H54 (cell line): ENCODE measurements around the gene ATF6.
A peak's percentile ranks its signal among the peaks of the same experiment; 100 is the strongest.
"Not testable (repeated sequence)": the region's sequence is repeated elsewhere in the genome, so short reads cannot be mapped to it uniquely, and the experiment has no call there.

Source experiments
- DNase-seq: peaks from one replicate; pipeline ENCODE4 v3.0.0; 2011; ENCODE audit warnings: low spot score, mixed read lengths; ENCODE audit not compliant: insufficient read length
- FAIRE-seq: peaks from 3 replicates; lab custom pipeline; 2011; peaks lifted over from hg19 to GRCh38; lab: Jason Lieb, UNC
- POLR2A ChIP-seq: IDR thresholded peaks from 2 replicates; pipeline ENCODE4 v1.6.1; 2011; ENCODE audit warnings: low read depth, mild to moderate bottlenecking, low read length

Gene ATF6

DNA sequence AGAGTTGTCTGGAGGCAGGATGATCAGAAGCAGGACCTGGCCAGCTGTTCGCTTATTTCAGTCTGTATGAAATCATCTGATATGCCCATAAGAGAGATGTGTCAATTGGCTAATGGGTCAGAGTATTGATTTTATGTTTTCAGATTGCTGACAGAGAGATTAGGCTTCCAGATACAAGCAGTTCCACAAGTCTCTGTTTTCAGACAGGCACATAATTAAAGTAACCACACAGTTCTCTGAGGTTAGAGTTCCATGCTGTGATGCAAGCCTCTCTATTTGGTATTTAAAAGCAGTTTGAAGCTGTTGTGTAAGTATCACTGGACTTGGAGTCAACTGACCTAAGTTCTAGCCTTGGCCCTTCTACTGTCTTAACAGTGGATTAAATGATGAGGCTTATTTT, 50.1 kb downstream of the ATF6 start:
- no peak for TF ChIP-seq POLR2A
- FAIRE-seq, result peak; percentile 15

GRCh38 chr1:161817176-161817730, 51.1 kb downstream of the ATF6 start:
- TF ChIP-seq POLR2A, result no peak
- DNase-seq (no peak), FAIRE-seq (no peak)

More for the DNA sequence above, 50.1 kb downstream of the ATF6 start:
- DNase-seq, result no peak

DNA sequence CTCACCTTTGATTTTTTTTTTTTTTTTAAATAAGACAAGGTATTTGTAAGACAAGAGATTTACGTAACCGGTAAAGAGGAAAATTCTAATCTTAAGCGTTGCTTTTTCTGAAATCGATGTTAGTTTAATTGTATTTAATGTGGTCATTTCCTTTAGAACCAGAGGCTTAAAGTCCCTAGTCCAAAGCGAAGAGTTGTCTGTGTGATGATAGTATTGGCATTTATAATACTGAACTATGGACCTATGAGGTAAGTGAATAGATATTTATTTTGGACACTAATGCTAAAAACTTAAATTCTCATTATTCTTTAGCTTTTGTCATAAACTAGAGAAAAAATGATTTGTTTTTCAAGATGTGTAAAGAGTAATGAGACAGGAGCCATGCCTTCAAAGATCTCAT, 54.8 kb downstream of the ATF6 start:
- FAIRE-seq, result no peak
- no peak for TF ChIP-seq POLR2A
- DNase-seq, result no peak

DNA sequence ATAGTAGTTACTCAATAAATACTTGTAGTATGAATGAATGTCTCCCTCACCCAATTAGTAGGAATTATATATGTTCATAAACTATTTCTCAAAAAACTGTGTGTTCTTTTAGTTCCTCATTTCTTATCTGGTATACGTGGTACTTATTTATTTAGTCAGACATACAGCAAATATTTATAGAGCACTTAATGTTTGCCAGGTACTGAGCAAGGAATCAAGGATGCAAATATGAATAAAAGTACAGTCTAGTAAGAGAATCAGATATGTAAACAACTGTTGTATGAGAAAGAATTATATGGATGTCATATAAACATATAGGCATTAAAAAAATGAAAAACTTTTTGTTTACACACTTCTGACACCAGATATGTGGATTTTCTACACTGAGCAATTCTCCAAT, 58.5 kb downstream of the ATF6 start:
- no peak for FAIRE-seq
- no peak for DNase-seq
- TF ChIP-seq POLR2A, result no peak

DNA sequence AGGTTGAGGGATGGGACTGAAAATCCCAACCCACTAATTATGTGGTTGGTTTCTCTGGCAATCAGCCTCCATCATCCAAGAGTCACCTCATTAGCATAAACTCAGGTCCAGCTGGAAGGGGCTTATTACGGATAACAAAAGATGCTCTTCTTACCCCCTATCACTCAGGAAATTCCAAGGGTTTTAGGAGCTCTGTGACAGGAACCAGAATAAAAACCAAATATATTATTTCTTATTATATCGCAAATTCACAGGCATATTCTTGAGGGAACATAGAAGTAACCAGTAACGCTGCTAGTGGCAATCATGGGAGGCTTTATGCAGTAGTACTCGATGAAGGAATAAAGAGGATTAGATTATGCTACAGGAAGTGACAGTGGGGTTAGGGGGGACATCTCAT, 59.7 kb downstream of the ATF6 start:
- TF ChIP-seq POLR2A, result no peak
- no peak for FAIRE-seq
- DNase-seq, result no peak

DNA sequence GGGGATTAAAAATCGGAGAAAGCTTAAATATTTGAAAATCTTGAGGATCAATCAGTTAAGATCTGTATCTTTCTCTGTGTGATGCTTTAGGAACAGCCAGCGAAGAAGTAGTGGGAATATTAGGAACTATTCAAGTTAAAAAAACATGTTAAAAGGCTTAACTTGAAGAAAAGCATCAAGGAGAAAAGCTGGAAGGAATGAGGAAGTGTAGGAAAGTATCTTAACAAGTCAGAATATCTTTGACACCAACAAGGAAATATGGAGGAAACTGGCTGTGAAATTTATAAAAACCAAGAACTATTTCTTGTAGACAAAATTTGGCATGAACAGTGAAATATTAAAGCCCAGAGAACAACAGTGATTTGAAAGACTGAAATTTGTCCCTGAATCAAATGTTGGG, 60.4 kb downstream of the ATF6 start:
- no peak for TF ChIP-seq POLR2A
- no peak for DNase-seq
- no peak for FAIRE-seq

GRCh38 chr1:161827786-161828185, 61.7 kb downstream of the ATF6 start:
- FAIRE-seq (no peak), DNase-seq (no peak)
- no peak for TF ChIP-seq POLR2A

- DNase-seq, result not testable (repeated sequence)
Measured at GRCh38 chr1:161832299-161832907, 66.3 kb downstream of the ATF6 start.

DNA sequence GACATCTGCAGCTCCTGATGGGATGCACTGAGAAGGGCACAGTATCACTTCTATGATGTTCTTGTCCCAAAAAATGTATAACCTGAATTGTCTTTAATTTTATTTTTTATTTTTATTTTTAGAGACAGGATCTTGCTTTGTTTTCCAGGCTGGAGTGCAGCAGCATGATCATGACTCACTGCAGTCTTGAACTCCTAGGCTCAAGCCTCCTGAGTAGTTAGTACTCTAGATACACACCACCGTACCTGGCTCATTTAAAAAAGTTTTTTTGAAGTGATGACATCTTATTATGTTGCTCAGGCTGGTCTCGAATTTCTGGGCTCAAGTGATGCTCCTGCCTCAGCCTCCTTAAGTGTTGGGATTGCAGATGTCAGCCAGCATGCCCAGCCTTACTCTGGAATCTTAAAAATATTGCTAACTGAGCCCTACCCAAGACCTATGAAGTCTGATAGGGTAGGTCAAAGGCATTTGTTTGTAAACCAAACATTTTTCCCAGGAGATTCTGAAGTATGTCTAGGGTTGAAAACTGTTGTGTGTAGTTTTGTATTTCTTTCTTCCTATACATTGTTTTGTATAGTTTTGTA, 68.9 kb downstream of the ATF6 start:
- no peak for DNase-seq
- FAIRE-seq, result no peak
- TF ChIP-seq POLR2A, result no peak

More at GRCh38 chr1:161832299-161832907, 66.3 kb downstream of the ATF6 start:
- not testable (repeated sequence) for FAIRE-seq

- FAIRE-seq (no peak), DNase-seq (no peak)
- TF ChIP-seq POLR2A, result no peak
Measured at GRCh38 chr1:161836018-161836417, 69.9 kb downstream of the ATF6 start.

DNA sequence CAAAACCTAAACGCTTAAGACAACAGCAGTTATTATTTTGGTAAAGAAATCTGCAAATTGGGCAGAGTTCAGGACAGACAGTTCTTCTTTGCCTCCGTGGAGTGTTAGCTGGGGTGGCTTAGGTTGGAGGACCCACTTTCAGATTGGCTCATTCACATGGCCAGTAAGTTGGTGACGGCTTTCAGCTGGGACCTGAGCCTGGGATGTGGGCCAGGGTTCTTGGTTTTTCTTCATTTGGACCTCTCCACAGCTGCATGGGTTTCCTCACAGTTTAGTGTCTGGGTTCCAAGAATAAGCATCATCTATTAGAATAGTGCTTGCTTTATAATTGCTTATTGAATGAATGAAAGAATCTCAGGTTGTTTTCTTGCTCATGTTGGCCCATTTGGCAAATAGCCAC, 72.2 kb downstream of the ATF6 start:
- no peak for FAIRE-seq
- no peak for DNase-seq
- TF ChIP-seq POLR2A, result no peak

- no peak for TF ChIP-seq POLR2A
- DNase-seq, result no peak
Measured at GRCh38 chr1:161838885-161839284, 72.8 kb downstream of the ATF6 start.

GRCh38 chr1:161839591-161839990, 73.5 kb downstream of the ATF6 start:
- FAIRE-seq, result no peak
- TF ChIP-seq POLR2A, result no peak
- DNase-seq, result no peak

More at GRCh38 chr1:161838885-161839284, 72.8 kb downstream of the ATF6 start:
- FAIRE-seq, result no peak

DNA sequence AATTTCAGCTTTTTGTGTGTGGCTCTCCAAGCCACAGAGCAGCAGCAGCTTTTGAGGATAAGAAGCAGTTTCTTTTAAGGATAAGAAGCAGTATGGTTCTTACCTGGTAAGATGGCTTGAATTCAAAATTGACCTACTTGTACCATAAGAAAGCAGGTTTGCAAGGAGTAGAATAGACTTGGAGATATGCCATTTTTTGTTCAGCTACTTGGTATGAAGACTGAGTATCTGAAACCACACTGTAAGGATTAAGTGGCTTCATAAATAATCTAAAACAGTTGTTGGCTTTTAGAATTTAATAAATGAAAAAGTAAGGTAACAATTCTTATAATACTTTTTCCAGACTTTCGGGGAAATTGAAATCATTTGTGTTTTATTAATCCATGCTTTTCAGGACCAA, 74.2 kb downstream of the ATF6 start:
- FAIRE-seq, result no peak
- no peak for TF ChIP-seq POLR2A
- no peak for DNase-seq

- no peak for TF ChIP-seq POLR2A
- FAIRE-seq (no peak), DNase-seq (no peak)
Measured at GRCh38 chr1:161843156-161843555, 77.0 kb downstream of the ATF6 start.
